Adrenal gland (tissue), 12 donors: Measurements from ENCODE around the gene HELLS. TPM values are rescaled to one million over a fixed set of nuclear protein-coding genes. Genes with fewer than 3 reads are reported as not detected.

Experiments
- DNase-seq, 7 donors: peaks; one replicate each; pipeline ENCODE4 v3.0.0-alpha.2; 2019 to 2020
- H3K27ac ChIP-seq, 5 donors: fragments of 200-600 bp; sonication (generic) in 4 of 5; 1 replicate in 3 of 5; 2 replicates in 2 of 5; pipeline versions ENCODE4 v1.5.1 to v1.8.0; 2016 to 2020; ENCODE audit warnings: mild to moderate bottlenecking in 1 of 5
- H3K27me3 ChIP-seq: fragments of 200-600 bp; 2 replicates; pipeline ENCODE4 v1.8.0; 2021
- H3K36me3 ChIP-seq, 2 donors: fragments of 200-600 bp; replicated peaks in 1 of 2; 1 replicate in 1 of 2; 2 replicates in 1 of 2; pipeline versions ENCODE4 v1.5.1 to v1.8.0; 2018 to 2022
- H3K4me1 ChIP-seq, 2 donors: fragments of 200-600 bp; replicated peaks in 1 of 2; 1 replicate in 1 of 2; 2 replicates in 1 of 2; pipeline versions ENCODE4 v1.5.1 to v1.8.0; 2018 to 2021
- H3K4me3 ChIP-seq, 4 donors: fragments of 200-600 bp; sonication (generic) in 3 of 4; one replicate each; pipeline ENCODE4 v1.5.1; 2016 to 2018
- H3K9me3 ChIP-seq, 3 donors: fragments of 200-600 bp; sonication (generic) in 1 of 3; replicated peaks in 1 of 3; 1 replicate in 2 of 3; 2 replicates in 1 of 3; pipeline versions ENCODE4 v1.5.1 to v1.8.0; 2016 to 2021
- POLR2A ChIP-seq, 2 donors: fragments of 450-650 bp; IDR thresholded peaks; one replicate each; pipeline ENCODE4 v1.6.1; 2017; ENCODE audit warnings: antibody characterized with exemption in 2 of 2, mild to moderate bottlenecking in 2 of 2, moderate library complexity in 1 of 2
- WGBS, 4 donors: extraction: QIAGEN DNeasy Blood & Tissue Kit in 2 of 4; methylation state at CpG; one replicate each; pipeline versions ENCODE4 v1.1.5 to v1.1.7; 2013 to 2017; 5-methylcytosine and 5-hydroxymethylcytosine counted together
- intact Hi-C, 2 donors: fragments of 100-400 bp; cut with DNase I; formaldehyde crosslinking; loops; one replicate each; pipeline versions ENCODE4 v1.14.1 to v1.15.0; 2022 to 2023
- polyA plus RNA-seq, 3 donors: library from polyadenylated mRNA; stranded (reverse); fragments of 200-250 nt in 2 of 3; fragments of 350-450 nt in 1 of 3; fragmentation: Illumina TruSeq in 1 of 3; extraction: RNeasy Lipid Tissue Mini Kit (QIAGEN cat#74804) in 1 of 3; gene quantifications; one replicate each; pipeline ENCODE4 v1.2.3, GENCODE V29; 2013 to 2014
- total RNA-seq, 9 donors: library from RNA; depleted of rRNA in 4 of 9; stranded (reverse); fragments of >200 nt in 4 of 9; fragments of 120-200 nt in 1 of 9; fragmentation: NEBNext Ultra II Directional in 1 of 9; extraction: Animal tissue kit (Norgen Biotek cat#: 25700) in 1 of 9; gene quantifications; one replicate each; pipeline versions ENCODE4 v1.1.0 to v1.2.4, GENCODE V29; 2013 to 2023
- TF ChIP-seq, protein P1 (sequence below), 6 experiments: fragments of 450-650 bp in 4 of 6; fragments of 200-600 bp in 2 of 6; sonication (generic) in 1 of 6; IDR thresholded peaks; 1 replicate in 5 of 6; 2 replicates in 1 of 6; pipeline versions ENCODE4 v1.5.1 to v1.8.0; 2016 to 2021; ENCODE audit warnings: antibody characterized with exemption in 6 of 6, mild to moderate bottlenecking in 2 of 6, moderate library complexity in 1 of 6
- donor health status: healthy with polysubstance abuse.
- donor health status: Bipolar disorder and iron deficiency.
- donor health status: DM: yes; HTN: yes; CAD: no.
- donor health status: DM: no; HTN: no; CAD: no.
- donor health status: DM: no; HTN: no; CAD: no.
- donor health status: DM: yes; HTN: yes; CAD: no.

The HELLS gene
- total and polyA plus RNA-seq, 12 donors: 0.60 to 41.0 (median 3.4) TPM

DNA sequence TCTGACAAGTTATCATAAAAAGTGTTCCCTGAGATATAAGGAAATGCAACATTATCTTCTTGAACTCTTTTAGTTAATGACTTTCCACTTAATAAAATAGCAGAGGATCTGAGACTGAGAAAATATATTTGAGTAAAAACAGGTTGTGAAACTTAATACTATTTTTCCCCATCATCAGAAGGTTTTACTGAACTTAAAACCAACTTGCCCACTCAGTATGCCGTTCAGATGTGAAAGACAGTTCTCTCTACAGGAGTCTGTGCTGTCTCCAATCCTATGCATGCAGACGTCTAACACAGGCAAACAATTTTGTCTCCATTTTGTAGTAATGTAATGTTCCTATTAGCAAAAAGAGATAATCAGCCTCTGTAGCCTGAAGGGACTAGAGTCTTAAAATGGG lies 99.7 kb downstream of the HELLS start:
- intact Hi-C loops: no loop called here
- H3K27me3 ChIP-seq: no peaks in the 10 kb centered on the region
- no peaks in the 10 kb centered on the region for H3K9me3 ChIP-seq
- H3K36me3 ChIP-seq: no peaks in the 10 kb centered on the region
- H3K4me1 ChIP-seq: no peaks in the 10 kb centered on the region
- WGBS, 4 donors: 46 to 56% (median 50%) methylated on average over 2 of the region's 2 CpGs
- H3K4me3 ChIP-seq: no peak overlapping the region
- H3K27ac ChIP-seq: no peak overlapping the region
- TF ChIP-seq POLR2A (IDR thresholded peaks at IDR 0.05): no peak
- TF ChIP-seq, protein P1, sequence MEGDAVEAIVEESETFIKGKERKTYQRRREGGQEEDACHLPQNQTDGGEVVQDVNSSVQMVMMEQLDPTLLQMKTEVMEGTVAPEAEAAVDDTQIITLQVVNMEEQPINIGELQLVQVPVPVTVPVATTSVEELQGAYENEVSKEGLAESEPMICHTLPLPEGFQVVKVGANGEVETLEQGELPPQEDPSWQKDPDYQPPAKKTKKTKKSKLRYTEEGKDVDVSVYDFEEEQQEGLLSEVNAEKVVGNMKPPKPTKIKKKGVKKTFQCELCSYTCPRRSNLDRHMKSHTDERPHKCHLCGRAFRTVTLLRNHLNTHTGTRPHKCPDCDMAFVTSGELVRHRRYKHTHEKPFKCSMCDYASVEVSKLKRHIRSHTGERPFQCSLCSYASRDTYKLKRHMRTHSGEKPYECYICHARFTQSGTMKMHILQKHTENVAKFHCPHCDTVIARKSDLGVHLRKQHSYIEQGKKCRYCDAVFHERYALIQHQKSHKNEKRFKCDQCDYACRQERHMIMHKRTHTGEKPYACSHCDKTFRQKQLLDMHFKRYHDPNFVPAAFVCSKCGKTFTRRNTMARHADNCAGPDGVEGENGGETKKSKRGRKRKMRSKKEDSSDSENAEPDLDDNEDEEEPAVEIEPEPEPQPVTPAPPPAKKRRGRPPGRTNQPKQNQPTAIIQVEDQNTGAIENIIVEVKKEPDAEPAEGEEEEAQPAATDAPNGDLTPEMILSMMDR (IDR thresholded peaks at IDR 0.05): no peak
- DNase-seq: no peak

Other genes with a start within 250 kb of the HELLS start
- 10 to 100 TPM in 8 of 9 donors, 1 to 10 TPM in 1; 7.4 to 30.2 (median 18.9) TPM for gene NOC3L, start 182.8 kb upstream of the HELLS start, total RNA-seq
- gene NOC3L, start 182.8 kb upstream of the HELLS start, polyA plus RNA-seq: 10 to 100 TPM in 1 of 3 donors, 1 to 10 TPM in 2; 6.2 to 29.4 (median 7.1) TPM
- 10 to 100 TPM in 4 of 9 donors, 1 to 10 TPM in 5; 6.2 to 16.4 (median 8.9) TPM for gene TBC1D12, start 143.2 kb upstream of the HELLS start, total RNA-seq
- gene TBC1D12, start 143.2 kb upstream of the HELLS start, polyA plus RNA-seq: 10 to 100 TPM in 2 of 3 donors, 1 to 10 TPM in 1; 6.7 to 47.8 (median 13.6) TPM
- under 1 TPM in 1 of 9 donors, not detected in 8; 0.06 TPM for gene CYP2C18, start 137.9 kb downstream of the HELLS start, total RNA-seq
- gene CYP2C18, start 137.9 kb downstream of the HELLS start, polyA plus RNA-seq: under 1 TPM in 2 of 3 donors, not detected in 1; 0.03 to 0.07 TPM
- gene CYP2C19, start 216.9 kb downstream of the HELLS start, total RNA-seq: under 1 TPM in 1 of 9 donors, not detected in 8; 0.06 TPM
- not detected for gene CYP2C19, start 216.9 kb downstream of the HELLS start, polyA plus RNA-seq